Fibroblast of lung (primary cell): ENCODE results near the gene SLC5A5.

Experiments
- EZH2 ChIP-seq: IDR thresholded peaks from 2 replicates; pipeline ENCODE4 v1.5.1; 2012; ENCODE audit warnings: low read length, control low read depth, mild to moderate bottlenecking; ENCODE audit errors: missing control alignments
- TF ChIP-seq, protein P1 (sequence below), 2 donors: IDR thresholded peaks in 1 of 2; conservative IDR thresholded peaks in 1 of 2; 1 replicate in 1 of 2; 2 replicates in 1 of 2; pipeline ENCODE4 v1.5.1; 2011 to 2012; ENCODE audit warnings: low read length in 2 of 2, control low read depth in 1 of 2, inconsistent platforms in 1 of 2, low read depth in 1 of 2, mild to moderate bottlenecking in 1 of 2

DNA sequence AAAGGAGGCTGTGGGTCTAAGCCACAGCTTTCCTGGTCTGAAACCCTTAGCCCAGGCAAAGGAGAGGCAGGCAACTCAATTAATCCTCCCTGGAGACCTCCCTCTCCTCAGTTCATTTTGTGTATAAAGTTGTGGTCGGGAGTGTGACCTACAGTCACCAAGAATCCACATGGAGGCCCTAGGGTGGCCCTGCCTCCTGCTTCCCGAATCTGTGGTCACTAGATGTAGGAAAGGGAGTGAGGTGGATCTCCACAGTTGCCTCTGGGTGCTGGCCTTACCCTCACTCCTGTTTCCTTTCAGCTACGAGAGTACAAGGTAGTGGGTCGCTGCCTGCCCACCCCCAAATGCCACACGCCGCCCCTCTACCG lies 10.8 kb upstream of the SLC5A5 start:
- TF ChIP-seq, protein P1, sequence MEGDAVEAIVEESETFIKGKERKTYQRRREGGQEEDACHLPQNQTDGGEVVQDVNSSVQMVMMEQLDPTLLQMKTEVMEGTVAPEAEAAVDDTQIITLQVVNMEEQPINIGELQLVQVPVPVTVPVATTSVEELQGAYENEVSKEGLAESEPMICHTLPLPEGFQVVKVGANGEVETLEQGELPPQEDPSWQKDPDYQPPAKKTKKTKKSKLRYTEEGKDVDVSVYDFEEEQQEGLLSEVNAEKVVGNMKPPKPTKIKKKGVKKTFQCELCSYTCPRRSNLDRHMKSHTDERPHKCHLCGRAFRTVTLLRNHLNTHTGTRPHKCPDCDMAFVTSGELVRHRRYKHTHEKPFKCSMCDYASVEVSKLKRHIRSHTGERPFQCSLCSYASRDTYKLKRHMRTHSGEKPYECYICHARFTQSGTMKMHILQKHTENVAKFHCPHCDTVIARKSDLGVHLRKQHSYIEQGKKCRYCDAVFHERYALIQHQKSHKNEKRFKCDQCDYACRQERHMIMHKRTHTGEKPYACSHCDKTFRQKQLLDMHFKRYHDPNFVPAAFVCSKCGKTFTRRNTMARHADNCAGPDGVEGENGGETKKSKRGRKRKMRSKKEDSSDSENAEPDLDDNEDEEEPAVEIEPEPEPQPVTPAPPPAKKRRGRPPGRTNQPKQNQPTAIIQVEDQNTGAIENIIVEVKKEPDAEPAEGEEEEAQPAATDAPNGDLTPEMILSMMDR (conservative IDR thresholded peaks at IDR 0.05 in 1 of 2, IDR thresholded peaks at IDR 0.05 in 1 of 2; ENCODE audit: low read depth in 1 of 2, low read length in 2 of 2): no peak
- no peak for TF ChIP-seq EZH2
